T-helper 9 cell (primary cell): ENCODE results near the gene COL16A1.

Experiments used
- DNase-seq: peaks from one replicate; pipeline ENCODE4 v3.0.0-alpha.2; 2020

The COL16A1 gene

DNA sequence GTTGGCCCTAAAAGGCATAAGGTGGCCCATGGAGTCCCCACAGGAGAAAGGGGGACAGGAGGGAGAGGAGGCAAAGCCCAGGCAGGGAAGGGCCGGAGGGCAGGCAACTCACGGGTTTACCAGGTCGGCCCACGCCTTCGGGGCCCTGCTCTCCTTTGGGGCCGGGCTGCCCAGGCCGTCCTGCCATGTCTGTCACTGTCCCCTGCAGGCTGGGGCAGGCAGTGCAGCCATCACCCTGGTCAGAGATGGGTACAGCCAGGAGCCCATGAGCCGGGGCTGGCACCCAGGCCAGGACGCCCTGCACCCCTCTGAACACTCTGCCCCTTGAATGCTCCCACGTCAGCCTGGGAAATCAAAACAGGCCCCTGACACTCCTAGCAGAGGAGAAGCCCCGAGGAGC is 19.8 kb downstream of the COL16A1 start:
- no peak for DNase-seq

GRCh38 chr1:31681415-31681814 is 22.4 kb downstream of the COL16A1 start:
- no peak for DNase-seq

DNA sequence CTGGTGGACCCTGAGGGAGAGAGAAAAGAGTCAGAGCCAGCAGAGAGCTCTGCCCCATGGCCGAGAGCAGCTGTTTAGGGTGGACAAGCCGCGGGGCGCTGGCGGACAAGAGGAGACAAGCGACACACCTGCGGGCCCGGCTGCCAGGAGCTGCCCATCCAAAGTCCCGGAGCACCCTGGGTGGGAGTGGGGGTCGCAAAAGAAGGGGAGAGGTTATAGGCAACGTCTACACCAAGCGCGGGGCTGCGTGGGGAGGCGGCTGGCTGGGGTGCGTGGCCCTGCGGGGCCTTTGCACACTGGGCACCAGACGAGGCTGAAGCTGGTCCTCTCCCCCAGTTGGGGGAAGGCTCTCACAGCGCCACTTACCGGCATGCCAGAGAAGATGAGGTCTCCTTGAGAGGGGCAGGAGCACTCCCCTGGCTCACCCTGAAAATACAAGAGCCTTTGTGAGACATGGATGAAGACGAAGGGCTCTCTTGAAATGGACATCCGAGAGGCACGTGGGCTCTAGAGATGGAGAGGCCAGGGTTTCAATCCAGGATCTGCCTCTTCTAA is 24.1 kb downstream of the COL16A1 start:
- no peak for DNase-seq

DNA sequence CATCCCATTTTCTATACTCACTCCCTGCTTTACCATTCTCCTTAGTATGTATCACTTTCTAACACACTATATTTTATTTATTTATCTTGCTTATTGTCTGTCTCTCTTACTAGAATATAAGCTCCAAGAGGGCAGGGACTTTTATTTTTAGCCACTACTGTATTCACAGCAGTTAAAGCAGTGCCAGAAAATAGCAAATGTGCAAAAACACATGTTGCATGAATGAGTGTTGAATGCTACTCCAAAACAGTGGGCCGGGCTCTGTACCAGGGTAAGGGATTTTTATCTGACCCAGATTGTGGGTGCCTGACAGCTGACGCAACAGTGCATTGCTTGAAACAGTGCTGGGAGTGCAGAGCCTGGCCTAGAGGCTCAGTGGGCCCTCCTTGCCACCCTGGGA is 24.7 kb downstream of the COL16A1 start:
- no peak for DNase-seq

DNA sequence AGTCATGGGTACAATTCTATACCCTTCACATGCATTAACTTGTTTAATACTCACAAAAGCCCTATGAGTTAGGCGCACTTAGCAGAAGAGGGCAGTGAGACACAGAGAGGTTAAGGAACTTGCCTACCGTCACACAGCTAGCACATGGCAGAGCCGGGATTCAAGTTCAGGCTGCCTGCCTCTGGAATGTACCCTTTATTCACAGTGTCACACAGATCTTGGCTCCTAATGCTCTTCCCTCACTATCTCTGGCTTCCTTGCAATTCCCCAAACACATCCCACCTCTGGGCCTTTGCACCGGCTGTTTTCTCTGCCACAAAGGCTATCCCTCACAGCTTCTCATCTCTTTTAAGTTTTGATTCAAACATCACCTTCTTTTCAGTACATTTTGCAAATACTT is 25.1 kb downstream of the COL16A1 start:
- no peak for DNase-seq

- no peak for DNase-seq
Measured at GRCh38 chr1:31677949-31678348, 25.9 kb downstream of the COL16A1 start.

DNA sequence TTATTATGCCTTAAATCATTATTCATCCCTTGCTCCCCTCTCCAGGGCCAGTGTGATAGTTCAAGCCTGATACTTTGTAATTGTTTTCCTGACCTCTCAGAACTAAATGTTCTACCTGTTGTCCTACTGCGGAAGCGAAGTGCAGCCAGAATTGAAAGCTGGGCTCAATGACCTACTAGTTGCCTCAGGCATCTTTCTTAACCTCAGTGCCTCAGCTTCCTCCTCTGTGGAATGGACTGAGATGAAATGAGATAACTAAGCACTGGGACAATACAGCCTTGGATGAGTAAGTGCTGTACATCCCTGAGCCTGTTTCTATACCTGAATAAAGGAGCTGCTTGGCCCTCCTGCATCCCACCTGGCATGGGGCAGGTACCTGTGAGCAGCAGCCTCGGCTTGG is 26.4 kb downstream of the COL16A1 start:
- no peak for DNase-seq

DNA sequence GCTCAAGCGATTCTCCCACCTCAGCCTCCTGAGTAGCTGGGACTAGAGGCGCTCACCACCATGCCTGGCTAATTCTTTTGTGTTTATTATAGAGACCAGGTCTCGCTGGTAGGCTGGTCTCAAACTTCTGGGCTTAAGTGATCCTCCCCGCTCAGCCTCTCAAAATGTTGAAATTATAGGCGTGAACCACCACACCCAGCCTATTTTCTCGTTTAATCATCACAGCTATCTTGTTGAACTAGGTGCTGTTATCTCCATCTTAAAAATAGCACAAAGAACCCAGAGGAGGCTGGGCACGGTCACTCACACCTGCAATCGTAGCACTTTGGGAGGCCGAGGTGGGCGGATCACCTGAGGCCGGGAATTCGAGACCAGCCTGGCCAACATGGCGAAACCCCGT is 28.1 kb downstream of the COL16A1 start:
- no peak for DNase-seq

DNA sequence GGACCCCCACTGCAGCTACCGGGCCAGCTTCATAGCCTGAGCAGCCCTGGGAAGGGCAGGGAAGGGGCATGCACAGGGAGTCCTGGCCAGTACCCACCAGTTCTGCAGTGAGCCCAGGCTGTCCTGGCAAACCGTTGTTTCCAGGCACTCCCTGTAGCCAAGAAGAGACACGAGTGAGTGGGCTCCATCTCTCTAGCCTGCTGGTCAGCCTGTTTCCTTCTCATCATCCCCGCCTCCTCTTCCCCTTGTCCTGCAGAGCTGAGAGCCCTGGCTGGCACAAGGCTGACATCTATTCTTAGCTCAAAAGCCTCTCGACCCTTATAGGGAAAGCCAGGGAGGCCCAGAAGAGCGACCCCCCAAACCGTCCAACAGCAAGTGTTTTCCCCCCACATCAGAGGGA is 28.7 kb downstream of the COL16A1 start:
- DNase-seq: no peak

GRCh38 chr1:31674626-31675025 is 29.2 kb downstream of the COL16A1 start:
- DNase-seq: no peak

- no peak for DNase-seq
Measured at GRCh38 chr1:31673433-31673832, 30.4 kb downstream of the COL16A1 start.

GRCh38 chr1:31672986-31673385 is 30.8 kb downstream of the COL16A1 start:
- no peak for DNase-seq

DNA sequence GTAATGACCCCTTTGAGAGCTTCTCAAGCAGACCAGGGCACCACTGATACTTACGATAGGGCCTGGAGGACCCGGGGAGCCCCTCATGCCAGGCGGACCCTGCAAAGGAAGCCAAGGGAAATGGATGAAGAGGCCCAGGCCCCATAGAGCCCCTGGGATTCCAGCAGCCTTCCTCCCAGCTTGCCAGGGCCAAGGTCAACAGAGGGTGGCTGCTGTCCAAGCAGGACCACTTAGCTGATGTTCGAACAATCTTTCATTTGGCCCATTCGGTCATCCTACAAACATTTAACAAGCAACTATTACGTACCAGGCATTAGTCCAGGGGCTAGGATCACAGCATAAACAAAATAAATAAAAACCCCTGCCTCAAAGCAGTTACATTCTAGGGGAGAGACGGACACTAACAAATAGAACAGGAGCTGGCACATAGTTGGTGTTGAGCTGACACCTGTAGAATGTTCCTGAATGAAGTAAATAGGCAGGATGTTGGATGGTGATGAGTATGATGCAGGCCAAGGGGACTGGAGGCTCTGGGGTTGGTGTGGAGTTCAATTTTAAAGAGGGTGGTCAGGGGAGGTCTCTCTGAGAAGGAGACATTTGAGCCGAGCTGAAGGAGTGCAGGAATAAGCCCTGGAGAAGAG is 32.1 kb downstream of the COL16A1 start:
- DNase-seq: no peak

DNA sequence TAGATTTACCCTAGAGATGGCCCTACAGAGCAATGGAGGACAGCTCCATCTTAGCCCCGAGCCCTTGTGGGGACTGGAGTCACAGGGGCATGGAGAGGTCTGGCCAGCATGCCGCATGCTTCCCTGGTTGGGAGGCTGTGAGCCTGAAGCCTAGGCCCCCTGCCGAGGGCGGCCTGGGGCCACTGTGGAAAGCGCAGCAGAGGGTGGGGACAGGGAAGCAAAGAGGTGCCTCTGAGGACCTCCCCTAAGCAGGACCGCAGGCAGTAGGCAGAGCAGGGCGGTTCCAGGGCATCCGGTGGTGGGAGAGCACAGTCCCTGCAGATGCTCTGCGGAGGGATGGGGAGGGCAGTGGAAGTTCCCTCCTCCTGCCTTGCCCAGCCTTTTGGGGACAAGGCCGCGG is 32.7 kb downstream of the COL16A1 start:
- DNase-seq: no peak

DNA sequence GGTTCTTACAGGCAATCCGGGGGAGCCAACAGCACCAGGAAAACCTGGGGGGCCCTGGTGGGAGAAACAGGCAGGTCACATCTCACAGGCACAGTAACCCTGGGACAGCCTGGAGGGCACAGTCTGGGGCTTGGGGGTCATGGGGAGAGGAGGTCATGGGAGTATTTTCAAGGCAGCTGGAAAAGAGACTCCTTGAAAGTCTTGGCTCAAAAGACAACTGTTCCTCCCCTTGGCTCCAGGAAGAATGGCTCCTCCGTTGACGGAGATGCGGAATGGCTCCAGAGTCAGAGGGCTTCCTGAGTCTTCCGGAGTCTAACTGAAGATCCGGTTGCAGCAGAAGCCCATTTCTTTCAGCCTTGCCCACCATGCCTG is 33.2 kb downstream of the COL16A1 start:
- DNase-seq: no peak

DNA sequence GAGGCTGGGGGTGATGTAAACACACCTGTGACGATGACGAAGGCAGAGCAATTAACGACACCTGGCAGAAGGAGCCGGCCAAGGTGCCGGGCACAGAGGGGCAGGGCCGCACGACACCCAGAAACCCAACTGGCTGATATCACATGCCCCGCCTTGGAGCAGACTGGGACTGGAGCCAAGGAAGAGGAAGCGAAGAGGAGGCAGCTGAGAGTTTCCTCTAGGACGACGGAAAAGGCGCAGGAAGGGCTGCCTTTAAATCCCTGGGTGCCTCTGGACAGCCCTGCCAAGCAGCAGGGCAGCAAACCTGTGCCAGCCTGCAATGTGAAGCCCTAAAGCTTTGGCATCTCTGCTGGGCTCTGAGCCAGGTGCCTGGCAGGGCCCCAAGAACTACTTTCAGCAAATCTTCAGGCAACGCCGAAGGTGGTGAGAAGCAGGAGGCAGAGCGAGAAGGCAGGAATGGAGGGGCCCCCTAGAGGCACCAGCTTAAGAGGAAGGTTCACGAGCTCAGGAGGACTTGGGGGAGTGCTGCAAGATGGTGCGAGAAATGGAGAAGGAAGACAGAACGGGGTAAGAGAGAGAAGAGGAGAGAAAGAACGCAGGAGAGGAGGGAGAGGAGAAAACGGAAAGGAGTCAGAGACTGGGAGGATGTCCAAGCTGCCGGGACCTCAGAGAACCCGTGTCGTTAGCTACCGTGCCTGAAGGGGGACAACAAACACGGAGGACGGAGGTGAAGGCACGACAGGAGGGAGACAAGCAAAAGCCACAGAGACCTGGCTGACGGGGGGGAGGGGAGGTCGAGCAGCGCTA is 33.8 kb downstream of the COL16A1 start:
- no peak for DNase-seq

- DNase-seq: no peak
Measured at GRCh38 chr1:31669433-31669785, 34.4 kb downstream of the COL16A1 start.

DNA sequence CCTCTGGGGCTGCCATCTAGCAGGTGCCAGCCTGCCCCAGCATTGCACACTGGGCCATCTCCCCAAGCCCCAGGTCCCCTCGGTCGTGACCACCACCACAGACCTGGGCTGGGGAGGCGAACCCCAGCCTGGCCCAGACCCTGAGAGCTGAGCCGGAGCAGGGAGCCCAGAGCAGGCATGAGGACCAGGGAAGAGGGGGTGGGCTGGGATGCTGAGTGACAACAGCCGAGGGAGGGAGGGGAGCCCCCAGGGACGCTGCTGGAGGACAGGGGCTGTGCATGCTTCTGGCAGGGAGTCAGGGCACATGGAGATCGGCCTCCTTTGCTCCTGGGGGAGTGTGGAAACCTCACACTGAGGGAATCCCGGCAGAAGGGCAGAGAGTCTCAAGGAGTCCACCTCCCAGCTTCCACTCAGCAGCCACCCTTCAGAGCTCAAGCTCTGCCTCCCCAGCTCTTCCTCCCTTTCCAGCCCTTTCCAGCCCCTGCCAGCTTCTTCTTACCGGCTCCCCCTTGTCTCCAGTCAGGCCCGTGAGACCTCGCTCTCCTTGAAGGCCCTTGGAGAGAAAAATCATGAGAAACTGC is 35.4 kb downstream of the COL16A1 start:
- DNase-seq: no peak

GRCh38 chr1:31667065-31667785 is 36.6 kb downstream of the COL16A1 start:
- DNase-seq: no peak

GRCh38 chr1:31666263-31666963 is 37.4 kb downstream of the COL16A1 start:
- DNase-seq: no peak

GRCh38 chr1:31665234-31665878 is 38.5 kb downstream of the COL16A1 start:
- no peak for DNase-seq

- DNase-seq: no peak
Measured at GRCh38 chr1:31664528-31664927, 39.3 kb downstream of the COL16A1 start.
